ENCODE data around the gene RNU5D-1.
"Not testable (repeated sequence)": the region's sequence is repeated elsewhere in the genome, so short reads cannot be mapped to it uniquely, and the experiment has no call there.

The RNU5D-1 gene

GRCh38 chr1:44700573-44700972 is 30.4 kb downstream of the RNU5D-1 start:
- DNase-seq (ENCODE audit: low read depth, low spot score) = no peak

- DNase-seq (ENCODE audit: low read depth, low spot score) = not testable (repeated sequence)
Observed at GRCh38 chr1:44699375-44699774, 31.6 kb downstream of the RNU5D-1 start.

- DNase-seq (ENCODE audit: low read depth, low spot score) = no peak
Observed at GRCh38 chr1:44698138-44698537, 32.8 kb downstream of the RNU5D-1 start.

- no peak for DNase-seq (ENCODE audit: low read depth, low spot score)
Observed at GRCh38 chr1:44696789-44697345, 34.1 kb downstream of the RNU5D-1 start.

GRCh38 chr1:44696101-44696500 is 34.9 kb downstream of the RNU5D-1 start:
- no peak for DNase-seq (ENCODE audit: low read depth, low spot score)

- no peak for DNase-seq (ENCODE audit: low read depth, low spot score)
Observed at GRCh38 chr1:44695671-44696070, 35.3 kb downstream of the RNU5D-1 start.

DNA sequence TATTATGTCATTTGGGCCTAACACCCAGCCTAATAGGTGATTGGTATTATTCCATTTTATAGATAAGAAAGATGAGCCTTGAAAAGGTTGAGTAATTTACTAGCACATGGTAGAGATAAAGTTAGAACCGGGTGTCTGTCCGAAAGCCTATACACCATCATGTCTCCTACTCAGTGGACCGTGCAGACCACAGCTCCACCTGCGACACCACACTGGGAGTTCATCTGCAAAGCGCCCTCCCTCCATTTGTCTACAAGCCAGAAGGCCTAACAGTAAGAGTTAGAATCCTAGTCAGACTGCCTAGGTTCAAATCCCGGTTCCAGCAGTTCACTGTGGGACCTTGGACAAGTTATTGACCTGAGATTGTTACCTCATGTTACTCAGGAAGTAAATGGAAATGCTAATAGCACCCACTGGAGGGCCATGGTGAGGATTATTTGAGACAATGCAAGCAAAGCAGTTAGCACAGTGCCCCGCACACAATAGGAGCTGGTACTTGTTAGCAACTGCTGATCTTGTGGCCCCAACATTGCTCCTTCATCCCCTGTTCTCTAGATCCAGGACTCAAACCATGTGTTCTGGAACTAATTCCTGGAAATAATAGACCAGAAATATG is 36.0 kb downstream of the RNU5D-1 start:
- no peak for DNase-seq (ENCODE audit: low read depth, low spot score)

GRCh38 chr1:44693900-44694299 is 37.1 kb downstream of the RNU5D-1 start:
- no peak for DNase-seq (ENCODE audit: low read depth, low spot score)

DNA sequence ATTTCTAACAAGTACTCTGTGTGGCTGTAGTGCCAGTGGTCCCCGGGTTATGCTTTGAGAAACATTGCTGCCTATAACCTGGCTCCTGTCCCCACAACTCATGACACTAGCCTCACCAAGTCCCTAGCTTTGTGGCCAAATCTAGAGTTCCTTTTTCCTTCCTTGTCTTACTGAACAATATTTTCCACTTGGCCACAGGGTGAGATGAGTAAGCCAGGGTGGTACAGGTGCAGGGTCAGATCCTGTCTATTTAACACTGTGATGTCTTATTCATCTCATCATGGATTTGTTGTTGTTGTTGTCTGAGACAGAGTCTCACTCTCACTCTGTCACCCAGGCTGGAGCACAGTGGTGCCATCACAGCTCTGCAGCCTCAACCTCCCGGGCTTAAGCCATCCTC is 37.8 kb downstream of the RNU5D-1 start:
- DNase-seq (ENCODE audit: low read depth, low spot score) = no peak

- DNase-seq (ENCODE audit: low read depth, low spot score) = no peak
Observed at GRCh38 chr1:44689447-44689765, 41.6 kb downstream of the RNU5D-1 start.

DNA sequence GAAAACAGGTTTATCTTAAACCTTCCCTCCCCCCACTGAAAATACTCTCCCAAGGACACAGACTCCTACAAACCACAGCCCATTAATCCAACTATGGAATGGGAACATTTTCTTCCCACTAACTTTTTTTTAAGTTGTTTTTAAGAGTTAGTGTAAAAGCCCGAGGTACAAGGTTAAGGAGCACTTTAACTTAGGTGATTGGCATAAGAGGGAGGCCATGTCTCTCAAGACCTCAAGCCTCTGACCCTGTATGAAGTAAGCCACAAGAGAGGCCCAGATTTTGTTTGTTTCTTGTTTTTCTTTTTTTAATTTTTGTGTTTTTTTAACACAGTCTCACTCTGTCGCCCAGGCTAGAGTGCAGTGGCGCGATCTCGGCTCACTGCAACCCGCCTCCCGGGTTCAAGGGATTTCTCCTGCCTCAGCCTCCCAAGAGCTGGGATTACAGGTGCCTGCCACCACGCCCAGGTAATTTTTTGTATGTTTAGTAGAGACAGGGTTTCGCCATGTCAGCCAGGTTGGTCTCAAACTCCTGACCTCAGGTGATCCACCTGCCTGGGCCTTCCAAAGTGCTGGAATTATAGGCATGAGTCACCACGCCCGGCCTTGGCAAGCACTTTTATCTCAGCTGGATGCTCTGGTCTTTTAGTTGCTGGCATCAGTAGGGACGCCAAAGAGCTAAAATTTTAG is 42.1 kb downstream of the RNU5D-1 start:
- no peak for DNase-seq (ENCODE audit: low read depth, low spot score)

- DNase-seq (ENCODE audit: low read depth, low spot score) = no peak
Observed at GRCh38 chr1:44685881-44686280, 45.1 kb downstream of the RNU5D-1 start.

GRCh38 chr1:44685218-44685617 is 45.8 kb downstream of the RNU5D-1 start:
- DNase-seq (ENCODE audit: low read depth, low spot score) = no peak

GRCh38 chr1:44684525-44684924 is 46.4 kb downstream of the RNU5D-1 start:
- no peak for DNase-seq (ENCODE audit: low read depth, low spot score)

- DNase-seq (ENCODE audit: low read depth, low spot score) = no peak
Observed at GRCh38 chr1:44682883-44683265, 48.1 kb downstream of the RNU5D-1 start.

DNA sequence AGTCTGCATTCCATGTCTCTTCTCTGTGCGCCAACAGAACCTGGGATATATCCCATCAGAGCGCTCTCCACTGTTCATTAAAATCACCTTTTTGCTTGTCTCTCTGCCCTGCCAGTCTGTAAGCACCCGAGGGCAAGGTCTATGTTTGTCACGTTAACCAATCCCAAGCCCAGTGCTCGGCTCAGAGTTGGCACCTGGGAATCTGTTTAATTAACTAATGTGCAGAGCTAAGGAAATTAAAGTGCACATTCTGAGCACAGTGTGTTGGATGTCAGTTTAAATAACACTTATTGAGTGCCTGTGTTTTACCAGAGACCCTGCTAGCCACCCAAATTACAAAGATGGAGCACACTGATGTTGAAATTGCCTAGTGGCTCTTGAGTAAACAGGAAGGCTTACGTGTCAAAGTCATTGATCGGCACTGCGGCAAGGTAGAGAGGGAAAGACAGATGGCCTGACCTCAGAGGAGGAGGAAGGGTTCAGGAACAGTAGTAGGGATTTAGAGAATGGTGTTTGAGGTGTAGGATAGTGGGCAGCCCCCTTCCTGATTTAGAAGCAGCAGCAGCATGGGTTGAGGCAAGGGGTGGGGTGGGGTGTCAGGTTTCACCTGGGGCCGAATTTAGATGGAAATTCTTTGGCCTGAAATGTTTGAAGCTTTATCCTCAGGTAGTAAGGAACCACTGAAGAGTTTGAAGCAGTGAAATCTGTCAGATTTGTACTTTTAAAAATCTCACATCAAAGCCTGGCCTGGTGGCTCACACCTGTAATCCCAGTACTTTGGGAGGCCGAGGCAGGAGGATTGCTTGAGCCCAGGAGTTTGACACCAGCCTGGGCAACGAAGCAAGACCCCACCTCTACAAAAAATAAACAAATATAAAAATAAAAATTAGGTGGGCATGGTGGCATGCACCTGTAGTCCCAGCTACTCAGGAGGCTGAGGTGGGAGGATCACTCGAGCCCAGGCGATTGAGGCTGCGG is 48.8 kb downstream of the RNU5D-1 start:
- DNase-seq (ENCODE audit: low read depth, low spot score) = no peak
